Karpas-422 (cell line): Measurements from ENCODE around the gene CNGB1. TPM values are rescaled to one million over a fixed set of nuclear protein-coding genes. Genes with fewer than 3 reads are reported as not detected.
"Not testable (repeated sequence)": the region's sequence is repeated elsewhere in the genome, so short reads cannot be mapped to it uniquely, and the experiment has no call there.

Source experiments
- DNase-seq: peaks from one replicate; pipeline ENCODE4 v3.0.0-alpha.2; 2015
- H2AFZ ChIP-seq: fragments of 200-600 bp; sonication (generic); 2 replicates; pipeline ENCODE4 v1.6.1; 2014; ENCODE audit warnings: antibody characterized with exemption, low read length, mixed read lengths
- H3K27ac ChIP-seq: fragments of 200-600 bp; sonication (generic); 2 replicates; pipeline ENCODE4 v1.5.1; 2014; ENCODE audit warnings: mild to moderate bottlenecking, low read length, moderate library complexity
- H3K27me3 ChIP-seq: fragments of 200-600 bp; sonication (generic); 2 replicates; pipeline ENCODE4 v1.6.1; 2014; ENCODE audit warnings: low read length, mixed read lengths
- H3K36me3 ChIP-seq: fragments of 200-600 bp; sonication (generic); 2 replicates; pipeline ENCODE4 v1.6.1; 2014; ENCODE audit warnings: low read length, mixed read lengths; ENCODE audit not compliant: insufficient read depth
- H3K4me1 ChIP-seq: fragments of 200-600 bp; sonication (generic); 2 replicates; pipeline ENCODE4 v1.6.1; 2014; ENCODE audit warnings: mild to moderate bottlenecking, low read length, mixed read lengths
- H3K4me2 ChIP-seq: fragments of 200-600 bp; sonication (generic); 2 replicates; pipeline ENCODE4 v1.6.1; 2014; ENCODE audit warnings: low read length, low read depth, mild to moderate bottlenecking; ENCODE audit not compliant: poor library complexity, severe bottlenecking
- H3K4me3 ChIP-seq: fragments of 200-600 bp; sonication (generic); 2 replicates; pipeline ENCODE4 v1.5.1; 2014; ENCODE audit warnings: mild to moderate bottlenecking, antibody characterized with exemption, low read length, mixed read lengths
- H3K79me2 ChIP-seq: fragments of 200-600 bp; sonication (generic); 2 replicates; pipeline ENCODE4 v1.6.1; 2014; ENCODE audit warnings: mild to moderate bottlenecking, low read length, mixed read lengths
- H3K9ac ChIP-seq: fragments of 200-600 bp; sonication (generic); 2 replicates; pipeline ENCODE4 v1.6.0; 2014; ENCODE audit warnings: low read length
- H3K9me2 ChIP-seq: fragments of 200-600 bp; sonication (generic), shearing (Covaris generic); replicated peaks from 2 replicates; pipeline ENCODE4 v1.6.0; 2014; ENCODE audit warnings: mild to moderate bottlenecking, low read length, moderate library complexity; ENCODE audit not compliant: insufficient read depth
- H3K9me3 ChIP-seq: fragments of 300-700, 200-600 bp; sonication (generic); 2 replicates; pipeline ENCODE4 v1.6.1; 2014; ENCODE audit warnings: low read length, mixed read lengths
- H4K20me1 ChIP-seq: fragments of 200-600 bp; sonication (generic); 2 replicates; pipeline ENCODE4 v1.6.1; 2014; ENCODE audit warnings: mild to moderate bottlenecking, antibody characterized with exemption, low read length, low read depth; ENCODE audit not compliant: insufficient read depth
- total RNA-seq: library from RNA; depleted of rRNA; stranded (reverse); fragments of >200 nt; shearing (Covaris generic); gene quantifications from 2 replicates; pipeline ENCODE4 v1.2.3, GENCODE V29; 2014; ENCODE audit warnings: low replicate concordance

CNGB1 gene
- total RNA-seq, 1 experiment from 2014 or later: not detected

GRCh38 chr16:57844416-57845030 is 126.4 kb downstream of the CNGB1 start:
- Histone ChIP-seq H3K9ac (no peak overlapping the region), H3K79me2 (no peaks in the 10 kb centered on the region), H3K27me3 (no peaks in the 10 kb centered on the region), H3K36me3 (no peaks in the 10 kb centered on the region), H3K4me3 (no peak overlapping the region), H3K9me2 (no peaks in the 10 kb centered on the region), H3K4me2 (no peak overlapping the region), H4K20me1 (no peaks in the 10 kb centered on the region), H3K9me3 (no peaks in the 10 kb centered on the region), H2AFZ (no peak overlapping the region), H3K4me1 (no peaks in the 10 kb centered on the region), H3K27ac (no peak overlapping the region)
- no peak for DNase-seq

GRCh38 chr16:57843400-57843799 is 127.5 kb downstream of the CNGB1 start:
- no peaks in the 10 kb centered on the region for H3K36me3 ChIP-seq
- no peaks in the 10 kb centered on the region for H3K27me3 ChIP-seq
- no peaks in the 10 kb centered on the region for H3K79me2 ChIP-seq
- H3K9ac ChIP-seq: no peak overlapping the region
- no peaks in the 10 kb centered on the region for H3K4me1 ChIP-seq
- no peak overlapping the region for H2AFZ ChIP-seq
- H4K20me1 ChIP-seq: no peaks in the 10 kb centered on the region
- no peak overlapping the region for H3K4me2 ChIP-seq
- no peaks in the 10 kb centered on the region for H3K9me2 ChIP-seq
- no peaks in the 10 kb centered on the region for H3K9me3 ChIP-seq
- no peak for DNase-seq
- H3K4me3 ChIP-seq: no peak overlapping the region
- no peak overlapping the region for H3K27ac ChIP-seq

GRCh38 chr16:57842601-57843000 is 128.3 kb downstream of the CNGB1 start:
- Histone ChIP-seq H3K9me2 (no peaks in the 10 kb centered on the region), H4K20me1 (no peaks in the 10 kb centered on the region), H3K4me1 (no peaks in the 10 kb centered on the region), H3K36me3 (no peaks in the 10 kb centered on the region), H2AFZ (no peak overlapping the region), H3K4me2 (no peak overlapping the region), H3K9ac (no peak overlapping the region), H3K4me3 (no peak overlapping the region), H3K9me3 (no peaks in the 10 kb centered on the region), H3K79me2 (no peaks in the 10 kb centered on the region), H3K27ac (no peak overlapping the region), H3K27me3 (no peaks in the 10 kb centered on the region)
- DNase-seq: no peak

- H3K4me2 ChIP-seq: no peak overlapping the region
- no peaks in the 10 kb centered on the region for H3K27me3 ChIP-seq
- DNase-seq: no peak
- no peak overlapping the region for H3K27ac ChIP-seq
- H3K9me2 ChIP-seq: no peaks in the 10 kb centered on the region
- H2AFZ ChIP-seq: no peak overlapping the region
- H3K4me3 ChIP-seq: no peak overlapping the region
- no peaks in the 10 kb centered on the region for H4K20me1 ChIP-seq
- H3K36me3 ChIP-seq: no peaks in the 10 kb centered on the region
- H3K79me2 ChIP-seq: no peaks in the 10 kb centered on the region
- no peaks in the 10 kb centered on the region for H3K4me1 ChIP-seq
- H3K9me3 ChIP-seq: no peaks in the 10 kb centered on the region
- H3K9ac ChIP-seq: no peak overlapping the region
Observed at GRCh38 chr16:57840833-57841232, 130.1 kb downstream of the CNGB1 start.

GRCh38 chr16:57838161-57838560 is 132.8 kb downstream of the CNGB1 start:
- Histone ChIP-seq H4K20me1 (no peaks in the 10 kb centered on the region), H3K9me3 (no peaks in the 10 kb centered on the region), H3K9ac (no peak overlapping the region), H2AFZ (no peak overlapping the region), H3K4me2 (no peak overlapping the region), H3K9me2 (no peaks in the 10 kb centered on the region), H3K27ac (no peak overlapping the region), H3K4me1 (no peaks in the 10 kb centered on the region), H3K4me3 (no peak overlapping the region), H3K79me2 (no peaks in the 10 kb centered on the region), H3K36me3 (no peaks in the 10 kb centered on the region), H3K27me3 (no peaks in the 10 kb centered on the region)
- DNase-seq: no peak

GRCh38 chr16:57837305-57838125 is 133.4 kb downstream of the CNGB1 start:
- Histone ChIP-seq H3K4me2 (no peak overlapping the region), H3K36me3 (no peaks in the 10 kb centered on the region), H3K9me3 (no peaks in the 10 kb centered on the region), H3K9me2 (no peaks in the 10 kb centered on the region), H4K20me1 (no peaks in the 10 kb centered on the region), H3K27ac (no peak overlapping the region), H2AFZ (no peak overlapping the region), H3K4me3 (no peak overlapping the region), H3K4me1 (no peaks in the 10 kb centered on the region), H3K9ac (no peak overlapping the region), H3K27me3 (no peaks in the 10 kb centered on the region), H3K79me2 (no peaks in the 10 kb centered on the region)
- no peak for DNase-seq

GRCh38 chr16:57835439-57835838 is 135.5 kb downstream of the CNGB1 start:
- not testable (repeated sequence) for H3K9ac ChIP-seq, H3K4me1 ChIP-seq, H3K4me3 ChIP-seq, H3K79me2 ChIP-seq, H4K20me1 ChIP-seq, H3K9me3 ChIP-seq, H3K4me2 ChIP-seq, H3K9me2 ChIP-seq, H3K27ac ChIP-seq, H3K36me3 ChIP-seq, H2AFZ ChIP-seq, DNase-seq, H3K27me3 ChIP-seq

GRCh38 chr16:57834936-57835335 is 136.0 kb downstream of the CNGB1 start:
- Histone ChIP-seq H3K4me2 (no peak overlapping the region), H4K20me1 (no peaks in the 10 kb centered on the region), H3K27ac (no peak overlapping the region), H3K36me3 (no peaks in the 10 kb centered on the region), H3K9me3 (no peaks in the 10 kb centered on the region), H3K4me1 (no peaks in the 10 kb centered on the region), H3K9ac (no peak overlapping the region), H3K4me3 (no peak overlapping the region), H3K9me2 (no peaks in the 10 kb centered on the region), H3K79me2 (no peaks in the 10 kb centered on the region), H2AFZ (no peak overlapping the region), H3K27me3 (no peaks in the 10 kb centered on the region)
- DNase-seq: no peak
